ENCODE data around the gene KLHL3.

DNA sequence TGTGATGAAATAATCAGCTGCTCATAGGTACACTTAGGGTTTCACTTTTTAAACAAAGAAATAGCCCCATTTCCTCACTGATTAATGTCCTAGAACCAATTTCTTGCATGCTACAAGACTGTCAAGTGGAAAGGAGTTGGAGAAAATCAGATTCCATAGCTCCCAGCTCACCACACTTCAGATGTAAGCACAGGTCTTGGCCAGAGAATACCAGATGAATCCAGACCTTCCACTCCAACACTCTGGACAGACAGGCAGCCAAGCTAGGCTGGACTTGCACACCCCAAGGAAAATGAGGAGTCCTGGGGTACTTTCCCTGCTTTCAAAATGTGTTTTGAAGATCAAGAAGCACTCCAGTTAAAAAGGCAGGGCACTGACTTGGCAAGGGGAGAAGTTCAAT, 68.5 kb downstream of the KLHL3 start:
- no peak for TF ChIP-seq POLR2A (IDR thresholded peaks at IDR 0.05)
- TF ChIP-seq, protein P1, sequence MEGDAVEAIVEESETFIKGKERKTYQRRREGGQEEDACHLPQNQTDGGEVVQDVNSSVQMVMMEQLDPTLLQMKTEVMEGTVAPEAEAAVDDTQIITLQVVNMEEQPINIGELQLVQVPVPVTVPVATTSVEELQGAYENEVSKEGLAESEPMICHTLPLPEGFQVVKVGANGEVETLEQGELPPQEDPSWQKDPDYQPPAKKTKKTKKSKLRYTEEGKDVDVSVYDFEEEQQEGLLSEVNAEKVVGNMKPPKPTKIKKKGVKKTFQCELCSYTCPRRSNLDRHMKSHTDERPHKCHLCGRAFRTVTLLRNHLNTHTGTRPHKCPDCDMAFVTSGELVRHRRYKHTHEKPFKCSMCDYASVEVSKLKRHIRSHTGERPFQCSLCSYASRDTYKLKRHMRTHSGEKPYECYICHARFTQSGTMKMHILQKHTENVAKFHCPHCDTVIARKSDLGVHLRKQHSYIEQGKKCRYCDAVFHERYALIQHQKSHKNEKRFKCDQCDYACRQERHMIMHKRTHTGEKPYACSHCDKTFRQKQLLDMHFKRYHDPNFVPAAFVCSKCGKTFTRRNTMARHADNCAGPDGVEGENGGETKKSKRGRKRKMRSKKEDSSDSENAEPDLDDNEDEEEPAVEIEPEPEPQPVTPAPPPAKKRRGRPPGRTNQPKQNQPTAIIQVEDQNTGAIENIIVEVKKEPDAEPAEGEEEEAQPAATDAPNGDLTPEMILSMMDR (IDR thresholded peaks at IDR 0.05 in 4 of 5, conservative IDR thresholded peaks at IDR 0.05 in 1 of 5): no peak
